ENCODE measurements around the gene ATP6V0E1. TPM values are rescaled to one million over a fixed set of nuclear protein-coding genes. Genes with fewer than 3 reads are reported as not detected.

Gene ATP6V0E1
- total RNA-seq, 1 donor from 2014 or later, result 95.3 TPM

GRCh38 chr5:172994405-172994804, 10.8 kb downstream of the ATP6V0E1 start:
- Mint-ChIP-seq H3K27me3 (ENCODE audit: unreplicated experiment) (no peaks in the 10 kb centered on the region), H3K4me1 (ENCODE audit: low read depth, unreplicated experiment) (peaks cover under 1% of the 10 kb centered on the region), H3K36me3 (ENCODE audit: unreplicated experiment) (peaks cover 5% of the 10 kb centered on the region), H3K9me3 (ENCODE audit: unreplicated experiment) (peaks cover 3% of the 10 kb centered on the region), H3K4me3 (ENCODE audit: unreplicated experiment) (no peak overlapping the region), H3K27ac (ENCODE audit: unreplicated experiment) (no peak overlapping the region)
- TF ChIP-seq, protein P1, sequence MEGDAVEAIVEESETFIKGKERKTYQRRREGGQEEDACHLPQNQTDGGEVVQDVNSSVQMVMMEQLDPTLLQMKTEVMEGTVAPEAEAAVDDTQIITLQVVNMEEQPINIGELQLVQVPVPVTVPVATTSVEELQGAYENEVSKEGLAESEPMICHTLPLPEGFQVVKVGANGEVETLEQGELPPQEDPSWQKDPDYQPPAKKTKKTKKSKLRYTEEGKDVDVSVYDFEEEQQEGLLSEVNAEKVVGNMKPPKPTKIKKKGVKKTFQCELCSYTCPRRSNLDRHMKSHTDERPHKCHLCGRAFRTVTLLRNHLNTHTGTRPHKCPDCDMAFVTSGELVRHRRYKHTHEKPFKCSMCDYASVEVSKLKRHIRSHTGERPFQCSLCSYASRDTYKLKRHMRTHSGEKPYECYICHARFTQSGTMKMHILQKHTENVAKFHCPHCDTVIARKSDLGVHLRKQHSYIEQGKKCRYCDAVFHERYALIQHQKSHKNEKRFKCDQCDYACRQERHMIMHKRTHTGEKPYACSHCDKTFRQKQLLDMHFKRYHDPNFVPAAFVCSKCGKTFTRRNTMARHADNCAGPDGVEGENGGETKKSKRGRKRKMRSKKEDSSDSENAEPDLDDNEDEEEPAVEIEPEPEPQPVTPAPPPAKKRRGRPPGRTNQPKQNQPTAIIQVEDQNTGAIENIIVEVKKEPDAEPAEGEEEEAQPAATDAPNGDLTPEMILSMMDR (IDR thresholded peaks at IDR 0.05; ENCODE audit: partially characterized antibody, unreplicated experiment), result no peak
- DNase-seq, result no peak

- peaks cover 4% of the 10 kb centered on the region for H3K9me3 Mint-ChIP-seq (ENCODE audit: unreplicated experiment)
- no peaks in the 10 kb centered on the region for H3K36me3 Mint-ChIP-seq (ENCODE audit: unreplicated experiment)
- peaks cover 13% of the 10 kb centered on the region for H3K4me1 Mint-ChIP-seq (ENCODE audit: low read depth, unreplicated experiment)
- H3K27ac Mint-ChIP-seq (ENCODE audit: unreplicated experiment), result no peak overlapping the region
- H3K27me3 Mint-ChIP-seq (ENCODE audit: unreplicated experiment), result no peaks in the 10 kb centered on the region
- TF ChIP-seq, protein P1 (IDR thresholded peaks at IDR 0.05; ENCODE audit: partially characterized antibody, unreplicated experiment), result no peak
- DNase-seq, result no peak
- no peak overlapping the region for H3K4me3 Mint-ChIP-seq (ENCODE audit: unreplicated experiment)
Measured at GRCh38 chr5:172999372-172999973, 15.9 kb downstream of the ATP6V0E1 start.

GRCh38 chr5:172999974-173000373, 16.4 kb downstream of the ATP6V0E1 start:
- Mint-ChIP-seq H3K27me3 (ENCODE audit: unreplicated experiment) (no peaks in the 10 kb centered on the region), H3K4me3 (ENCODE audit: unreplicated experiment) (no peak overlapping the region), H3K9me3 (ENCODE audit: unreplicated experiment) (peaks cover 4% of the 10 kb centered on the region), H3K27ac (ENCODE audit: unreplicated experiment) (no peak overlapping the region), H3K36me3 (ENCODE audit: unreplicated experiment) (no peaks in the 10 kb centered on the region), H3K4me1 (ENCODE audit: low read depth, unreplicated experiment) (peaks cover 16% of the 10 kb centered on the region)
- TF ChIP-seq, protein P1 (IDR thresholded peaks at IDR 0.05; ENCODE audit: partially characterized antibody, unreplicated experiment), result no peak
- no peak for DNase-seq

- Mint-ChIP-seq H3K9me3 (ENCODE audit: unreplicated experiment) (peaks cover 4% of the 10 kb centered on the region), H3K4me3 (ENCODE audit: unreplicated experiment) (no peak overlapping the region), H3K4me1 (ENCODE audit: low read depth, unreplicated experiment) (peaks cover 16% of the 10 kb centered on the region), H3K27ac (ENCODE audit: unreplicated experiment) (no peak overlapping the region), H3K27me3 (ENCODE audit: unreplicated experiment) (no peaks in the 10 kb centered on the region), H3K36me3 (ENCODE audit: unreplicated experiment) (no peaks in the 10 kb centered on the region)
- TF ChIP-seq, protein P1 (IDR thresholded peaks at IDR 0.05; ENCODE audit: partially characterized antibody, unreplicated experiment), result no peak
- no peak for DNase-seq
Measured at GRCh38 chr5:173001229-173001841, 17.8 kb downstream of the ATP6V0E1 start.

GRCh38 chr5:173003360-173003759, 19.8 kb downstream of the ATP6V0E1 start:
- H3K36me3 Mint-ChIP-seq (ENCODE audit: unreplicated experiment), result no peaks in the 10 kb centered on the region
- peaks cover 20% of the 10 kb centered on the region for H3K4me1 Mint-ChIP-seq (ENCODE audit: low read depth, unreplicated experiment)
- no peak overlapping the region for H3K27ac Mint-ChIP-seq (ENCODE audit: unreplicated experiment)
- no peak for DNase-seq
- peaks cover 4% of the 10 kb centered on the region for H3K9me3 Mint-ChIP-seq (ENCODE audit: unreplicated experiment)
- peaks cover 1% of the 10 kb centered on the region for H3K27me3 Mint-ChIP-seq (ENCODE audit: unreplicated experiment)
- TF ChIP-seq, protein P1 (IDR thresholded peaks at IDR 0.05; ENCODE audit: partially characterized antibody, unreplicated experiment), result no peak
- no peak overlapping the region for H3K4me3 Mint-ChIP-seq (ENCODE audit: unreplicated experiment)
